GM23338 (cell line): ENCODE results near the gene FAM209B. TPM values are rescaled to one million over a fixed set of nuclear protein-coding genes. Genes with fewer than 3 reads are reported as not detected.
"Not testable (repeated sequence)": the region's sequence is repeated elsewhere in the genome, so short reads cannot be mapped to it uniquely, and the experiment has no call there.

Experiments used
- ATAC-seq: fragments of 200-7000 bp; cut with Tn5 transposase; 3 replicates; pipeline ENCODE4 v1.9.1; 2020
- DNase-seq: peaks from one replicate; pipeline ENCODE4 v3.0.0-alpha.2; 2015; ENCODE audit warnings: low spot score
- H2AFZ ChIP-seq: fragments of 200-600 bp; sonication (generic); 2 replicates; pipeline ENCODE4 v1.8.0; 2016; ENCODE audit warnings: antibody characterized with exemption, mild to moderate bottlenecking, moderate library complexity
- H3F3A ChIP-seq: fragments of 200-600 bp; sonication (generic); replicated peaks from 2 replicates; pipeline ENCODE4 v1.8.0; 2017; ENCODE audit warnings: antibody characterized with exemption, mixed run types, low read depth
- H3K27ac ChIP-seq: fragments of 200-600 bp; sonication (generic); 2 replicates; pipeline ENCODE4 v1.6.1; 2016; ENCODE audit warnings: low read depth
- H3K27me3 ChIP-seq: fragments of 200-600 bp; sonication (generic); 2 replicates; pipeline ENCODE4 v1.8.0; 2016; ENCODE audit warnings: mild to moderate bottlenecking, mixed run types, moderate library complexity; ENCODE audit not compliant: insufficient read depth
- H3K36me3 ChIP-seq: fragments of 200-600 bp; sonication (generic); 2 replicates; pipeline ENCODE4 v1.8.0; 2016; ENCODE audit warnings: mild to moderate bottlenecking; ENCODE audit not compliant: insufficient read depth
- H3K4me1 ChIP-seq: fragments of 200-600 bp; sonication (generic); 2 replicates; pipeline ENCODE4 v1.8.0; 2016; ENCODE audit warnings: mild to moderate bottlenecking, moderate library complexity; ENCODE audit not compliant: insufficient read depth
- H3K4me2 ChIP-seq: fragments of 200-600 bp; sonication (generic); 2 replicates; pipeline ENCODE4 v1.7.1; 2017; ENCODE audit warnings: mixed run types
- H3K4me3 ChIP-seq: fragments of 200-600 bp; sonication (generic); 2 replicates; pipeline ENCODE4 v1.6.1; 2016; ENCODE audit warnings: mixed run types
- H3K79me2 ChIP-seq: fragments of 200-600 bp; sonication (generic); replicated peaks from 2 replicates; pipeline ENCODE4 v1.8.0; 2017; ENCODE audit warnings: mild to moderate bottlenecking; ENCODE audit not compliant: insufficient read depth
- H3K9me2 ChIP-seq: fragments of 200-600 bp; sonication (generic); 2 replicates; pipeline ENCODE4 v1.8.0; 2017; ENCODE audit not compliant: insufficient read depth
- H4K20me1 ChIP-seq: fragments of 200-600 bp; sonication (generic); replicated peaks from 2 replicates; pipeline ENCODE4 v1.8.0; 2017; ENCODE audit warnings: mild to moderate bottlenecking; ENCODE audit not compliant: insufficient read depth
- H3K27ac Mint-ChIP-seq: 2 replicates; pipeline ENCODE4 v1.8.0; 2020; ENCODE audit warnings: inconsistent platforms, mild to moderate bottlenecking, moderate library complexity, mixed read lengths
- H3K27me3 Mint-ChIP-seq: 3 replicates; pipeline ENCODE4 v1.8.0; 2022; ENCODE audit warnings: low read depth, mild to moderate bottlenecking, moderate library complexity, mixed read lengths, inconsistent platforms; ENCODE audit not compliant: insufficient read depth, poor library complexity
- H3K36me3 Mint-ChIP-seq: 3 replicates; pipeline ENCODE4 v1.8.0; 2021; ENCODE audit warnings: low read depth, mild to moderate bottlenecking, inconsistent platforms, moderate library complexity, mixed read lengths
- H3K4me1 Mint-ChIP-seq: 3 replicates; pipeline ENCODE4 v1.8.0; 2020; ENCODE audit warnings: mild to moderate bottlenecking, inconsistent platforms, mixed read lengths
- H3K4me3 Mint-ChIP-seq: 3 replicates; pipeline ENCODE4 v1.8.0; 2021; ENCODE audit warnings: moderate library complexity, mild to moderate bottlenecking, inconsistent platforms, mixed read lengths
- H3K9me3 Mint-ChIP-seq: 3 replicates; pipeline ENCODE4 v1.8.0; 2020; ENCODE audit warnings: moderate library complexity, mild to moderate bottlenecking, inconsistent platforms, mixed read lengths
- CREB1 ChIP-seq: fragments of 250-450 bp; sonication (Bioruptor Pico); IDR thresholded peaks from 2 replicates; pipeline ENCODE4 v1.5.0; 2020; ENCODE audit warnings: low read depth, mild to moderate bottlenecking, moderate library complexity
- EZH2 ChIP-seq: fragments of 200-600 bp; sonication (generic); IDR thresholded peaks from one replicate; pipeline ENCODE4 v1.8.0; 2017; ENCODE audit warnings: antibody characterized with exemption, mild to moderate bottlenecking, low read depth; ENCODE audit not compliant: unreplicated experiment
- EZH2phosphoT487 ChIP-seq: fragments of 200-600 bp; sonication (generic); IDR thresholded peaks from one replicate; pipeline ENCODE4 v1.8.1; 2018; ENCODE audit warnings: antibody characterized with exemption; ENCODE audit not compliant: unreplicated experiment
- JUNB ChIP-seq: IDR thresholded peaks from one replicate; pipeline ENCODE4 v1.6.1; 2016; ENCODE audit warnings: antibody characterized with exemption; ENCODE audit not compliant: unreplicated experiment
- POLR2AphosphoS5 ChIP-seq: IDR thresholded peaks from 2 replicates; pipeline ENCODE4 v1.6.1; 2016; ENCODE audit warnings: antibody characterized with exemption, low read depth
- STAT1 ChIP-seq: IDR thresholded peaks from one replicate; pipeline ENCODE4 v1.6.1; 2016; ENCODE audit warnings: antibody characterized with exemption; ENCODE audit not compliant: unreplicated experiment
- ZNF331 ChIP-seq: fragments of 250-450 bp; sonication (Bioruptor Pico); IDR thresholded peaks from 2 replicates; pipeline ENCODE4 v1.5.0; 2020; ENCODE audit warnings: low read depth, mild to moderate bottlenecking, moderate library complexity
- ZNF462 ChIP-seq: fragments of 250-450 bp; sonication (Bioruptor Pico); IDR thresholded peaks from 2 replicates; pipeline ENCODE4 v1.5.0; 2020; ENCODE audit warnings: mild to moderate bottlenecking, moderate library complexity
- polyA plus RNA-seq: library from polyadenylated mRNA; unstranded; fragments of >200 nt; fragmentation: Nextera tagmentation; extraction: Ambion mirVana; gene quantifications from 2 replicates; pipeline ENCODE4 v1.2.1, GENCODE V29; 2016
- total RNA-seq: library from RNA; depleted of rRNA; stranded (reverse); fragments of >200 nt; shearing (Covaris generic); gene quantifications from 2 replicates; pipeline ENCODE4 v1.2.3, GENCODE V29; 2014
- TF ChIP-seq, protein P1 (sequence below), 2 experiments: fragments of 200-600 bp in 1 of 2; sonication (generic) in 1 of 2; conservative IDR thresholded peaks; 2 replicates each; pipeline versions ENCODE4 v1.5.1 to v1.6.1; 2016 to 2017; ENCODE audit warnings: antibody characterized with exemption in 2 of 2, low read depth in 2 of 2, mild to moderate bottlenecking in 2 of 2, moderate library complexity in 1 of 2

FAM209B gene
- total and polyA plus RNA-seq, 2 experiments from 2014 or later: 1.1 TPM; not detected in 1

DNA sequence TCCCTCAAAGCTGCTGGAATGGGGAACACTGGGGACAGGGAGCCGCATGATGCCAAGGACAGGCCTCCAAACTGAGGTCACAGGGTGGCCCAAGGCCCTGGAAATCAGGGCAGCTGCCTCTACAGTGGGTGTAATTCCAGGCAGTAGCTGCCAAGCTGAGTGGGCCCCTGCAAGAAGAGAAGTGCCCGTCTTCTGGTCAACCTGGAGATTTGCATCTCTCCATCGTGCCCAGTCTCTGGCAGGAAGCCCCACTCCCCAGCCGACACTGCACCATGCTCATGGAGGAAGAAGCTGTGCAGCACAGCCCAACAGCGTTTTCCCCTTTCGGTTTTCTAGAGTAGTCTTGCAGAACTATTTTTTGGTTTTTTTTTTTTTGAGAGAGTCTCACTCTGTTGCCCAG lies 10.7 kb upstream of the FAM209B start:
- H3F3A ChIP-seq: no peaks in the 10 kb centered on the region
- H3K4me1 ChIP-seq: no peaks in the 10 kb centered on the region
- H3K36me3 ChIP-seq: peaks cover 15% of the 10 kb centered on the region
- no peak overlapping the region for H3K4me3 Mint-ChIP-seq
- H3K27ac ChIP-seq: no peak overlapping the region
- no peak overlapping the region for H2AFZ ChIP-seq
- no peak for ATAC-seq
- no peaks in the 10 kb centered on the region for H3K9me2 ChIP-seq
- TF ChIP-seq EZH2phosphoT487: no peak
- no peak for TF ChIP-seq STAT1
- TF ChIP-seq ZNF331: no peak
- no peak for TF ChIP-seq CREB1 (CRISPR knock-in tag)
- no peak for TF ChIP-seq EZH2
- TF ChIP-seq JUNB: no peak
- TF ChIP-seq, protein P1, sequence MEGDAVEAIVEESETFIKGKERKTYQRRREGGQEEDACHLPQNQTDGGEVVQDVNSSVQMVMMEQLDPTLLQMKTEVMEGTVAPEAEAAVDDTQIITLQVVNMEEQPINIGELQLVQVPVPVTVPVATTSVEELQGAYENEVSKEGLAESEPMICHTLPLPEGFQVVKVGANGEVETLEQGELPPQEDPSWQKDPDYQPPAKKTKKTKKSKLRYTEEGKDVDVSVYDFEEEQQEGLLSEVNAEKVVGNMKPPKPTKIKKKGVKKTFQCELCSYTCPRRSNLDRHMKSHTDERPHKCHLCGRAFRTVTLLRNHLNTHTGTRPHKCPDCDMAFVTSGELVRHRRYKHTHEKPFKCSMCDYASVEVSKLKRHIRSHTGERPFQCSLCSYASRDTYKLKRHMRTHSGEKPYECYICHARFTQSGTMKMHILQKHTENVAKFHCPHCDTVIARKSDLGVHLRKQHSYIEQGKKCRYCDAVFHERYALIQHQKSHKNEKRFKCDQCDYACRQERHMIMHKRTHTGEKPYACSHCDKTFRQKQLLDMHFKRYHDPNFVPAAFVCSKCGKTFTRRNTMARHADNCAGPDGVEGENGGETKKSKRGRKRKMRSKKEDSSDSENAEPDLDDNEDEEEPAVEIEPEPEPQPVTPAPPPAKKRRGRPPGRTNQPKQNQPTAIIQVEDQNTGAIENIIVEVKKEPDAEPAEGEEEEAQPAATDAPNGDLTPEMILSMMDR (conservative IDR thresholded peaks at IDR 0.05; ENCODE audit: low read depth in 2 of 2): no peak
- no peak for TF ChIP-seq ZNF462 (CRISPR knock-in tag)
- TF ChIP-seq POLR2AphosphoS5: no peak
- H3K4me3 ChIP-seq: no peak overlapping the region
- H3K4me2 ChIP-seq: no peak overlapping the region
- no peaks in the 10 kb centered on the region for H3K27me3 ChIP-seq
- H4K20me1 ChIP-seq: no peaks in the 10 kb centered on the region
- DNase-seq: no peak
- H3K27ac Mint-ChIP-seq: no peak overlapping the region
- H3K79me2 ChIP-seq: no peaks in the 10 kb centered on the region
- peaks cover 5% of the 10 kb centered on the region for H3K27me3 Mint-ChIP-seq
- H3K9me3 Mint-ChIP-seq: peaks cover 41% of the 10 kb centered on the region
- no peaks in the 10 kb centered on the region for H3K4me1 Mint-ChIP-seq
- H3K36me3 Mint-ChIP-seq: peaks cover 52% of the 10 kb centered on the region

DNA sequence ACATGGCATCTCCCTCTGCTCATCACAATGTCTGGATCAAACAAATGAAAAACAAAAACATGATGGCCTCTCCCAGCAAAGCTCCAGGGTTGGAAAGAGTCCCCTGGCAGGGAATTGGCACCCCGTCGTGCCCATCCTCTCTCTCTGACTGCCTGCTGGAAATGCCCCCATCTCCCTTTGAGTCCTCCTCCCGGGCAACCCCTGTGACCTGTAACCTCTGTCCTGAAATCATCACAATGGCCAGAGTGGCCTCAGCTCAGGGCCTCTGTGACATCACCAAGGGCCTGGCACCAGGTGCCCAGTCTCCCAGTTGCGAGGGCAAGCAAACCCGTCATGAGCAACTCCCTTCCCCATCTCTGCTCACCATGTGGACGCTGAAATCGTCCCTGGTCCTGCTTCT lies 8.6 kb upstream of the FAM209B start, which contains the start of gene FAM209A:
TSS of gene FAM209A (plus strand) at position 301 of the 400 bp plus-strand sequence. CDS start at position 366, 65 bp downstream.
- not testable (repeated sequence) for H3K4me1 ChIP-seq, H3K9me2 ChIP-seq
- H3K36me3 Mint-ChIP-seq: peaks cover 31% of the 10 kb centered on the region

More for the DNA sequence above, 8.6 kb upstream of the FAM209B start, which contains the start of gene FAM209A:
- H3K27ac Mint-ChIP-seq, H3K27me3 ChIP-seq, H3K4me3 Mint-ChIP-seq, H3F3A ChIP-seq, H3K4me3 ChIP-seq, H2AFZ ChIP-seq, H4K20me1 ChIP-seq, DNase-seq, H3K36me3 ChIP-seq, H3K79me2 ChIP-seq, H3K27ac ChIP-seq, H3K4me2 ChIP-seq, H3K27me3 Mint-ChIP-seq, H3K4me1 Mint-ChIP-seq, ATAC-seq: not testable (repeated sequence)
- peaks cover 36% of the 10 kb centered on the region for H3K9me3 Mint-ChIP-seq
